Activated T-helper 9 cell treated with anti-CD3 and anti-CD28 coated beads, Interleukin-2, amount 50 U/mL, for 16 hours (primary cell): ENCODE results near the gene ABCB11.
"Not testable (repeated sequence)": the region's sequence is repeated elsewhere in the genome, so short reads cannot be mapped to it uniquely, and the experiment has no call there.

Source experiments
- DNase-seq: peaks from one replicate; pipeline ENCODE4 v3.0.0-alpha.2; 2020; ENCODE audit warnings: low read depth

Gene ABCB11

DNA sequence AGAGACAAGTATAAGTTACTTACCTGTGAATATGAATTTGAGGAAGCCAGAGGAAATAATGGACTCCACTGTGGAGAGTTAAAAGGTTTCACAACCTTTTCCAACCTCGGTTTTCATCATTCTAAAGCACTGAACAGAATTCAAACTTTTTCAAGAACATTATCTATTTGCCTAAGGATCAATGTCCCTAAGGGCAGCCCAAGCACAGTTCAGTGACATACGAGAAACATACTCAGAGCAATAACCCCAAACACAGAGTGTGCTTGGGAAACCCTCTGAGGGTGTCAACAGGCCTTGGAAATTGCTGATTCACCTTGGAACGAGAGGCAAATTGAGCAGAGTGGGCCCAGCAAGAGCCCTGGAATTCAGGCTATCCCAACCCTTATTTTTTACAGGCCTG lies at the start of gene ABCB11:
Gene ABCB11 (minus strand): TSS at position 123 of the 400 bp plus-strand sequence. CDS start 13,199 bp downstream, outside the sequence.
- no peak for DNase-seq

GRCh38 chr2:169080250-169081069 lies 49.3 kb upstream of the ABCB11 start:
- no peak for DNase-seq

DNA sequence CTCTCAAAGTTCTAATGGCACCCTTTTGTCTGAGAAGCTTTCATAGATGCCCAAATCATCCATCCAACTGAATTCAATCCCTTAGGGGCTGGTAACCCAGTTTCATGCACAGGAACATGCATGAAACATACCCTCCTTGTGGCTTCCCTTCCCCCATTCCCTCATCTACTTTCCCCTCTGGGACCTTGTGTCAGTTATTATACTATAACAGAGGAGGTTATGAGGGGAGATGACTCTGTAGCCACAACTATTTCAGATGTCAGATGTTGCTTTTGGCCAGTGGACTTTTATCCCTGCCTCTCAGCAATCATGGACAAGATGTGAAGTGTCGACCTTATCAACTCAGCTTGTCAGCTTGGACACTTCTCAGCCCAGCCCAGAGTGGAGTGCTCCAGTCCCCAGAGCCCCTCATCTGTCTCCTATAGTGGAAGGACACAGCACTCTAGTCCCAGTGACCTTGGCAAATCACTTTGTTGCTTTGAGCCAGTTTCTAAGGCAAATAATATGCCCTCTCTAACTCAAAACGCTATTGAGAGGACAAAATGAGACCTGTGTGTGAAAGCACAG lies 46.6 kb upstream of the ABCB11 start:
- no peak for DNase-seq

GRCh38 chr2:169073963-169074751 lies 43.0 kb upstream of the ABCB11 start:
- DNase-seq = no peak

DNA sequence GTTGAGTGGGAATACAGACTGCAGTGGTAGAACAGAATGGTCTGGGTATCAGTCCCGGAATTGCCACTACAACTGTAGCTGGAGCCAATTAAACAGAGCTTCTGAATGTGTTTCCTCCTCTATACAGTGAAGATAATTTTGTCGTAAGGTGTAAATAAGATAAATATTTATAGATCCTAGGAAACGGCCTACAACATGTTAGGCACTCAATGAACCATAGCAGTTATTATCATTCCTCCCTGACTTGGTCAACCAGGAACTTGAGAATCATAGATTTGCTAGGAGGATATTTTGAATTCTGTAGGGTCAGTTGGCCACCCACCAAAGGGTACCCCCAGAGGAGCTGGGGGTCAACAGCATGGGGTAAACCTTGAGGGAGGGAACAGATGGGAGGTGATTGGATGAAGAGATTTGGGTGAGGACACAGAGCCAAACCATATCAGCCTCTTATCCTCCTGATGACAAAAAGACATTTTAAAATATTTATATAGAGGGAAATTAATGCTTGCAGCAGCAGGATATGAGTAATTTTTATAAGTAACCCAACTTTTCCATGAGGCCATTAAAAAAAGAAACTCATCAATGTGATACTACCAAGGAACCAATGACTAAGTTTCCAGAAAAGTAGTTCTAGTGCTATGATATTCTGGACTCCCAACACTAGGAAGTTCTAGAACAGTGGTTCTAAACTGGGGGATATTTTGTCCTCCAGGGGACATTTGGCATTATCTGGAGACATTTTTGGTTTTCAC lies 42.3 kb upstream of the ABCB11 start:
- DNase-seq = no peak

DNA sequence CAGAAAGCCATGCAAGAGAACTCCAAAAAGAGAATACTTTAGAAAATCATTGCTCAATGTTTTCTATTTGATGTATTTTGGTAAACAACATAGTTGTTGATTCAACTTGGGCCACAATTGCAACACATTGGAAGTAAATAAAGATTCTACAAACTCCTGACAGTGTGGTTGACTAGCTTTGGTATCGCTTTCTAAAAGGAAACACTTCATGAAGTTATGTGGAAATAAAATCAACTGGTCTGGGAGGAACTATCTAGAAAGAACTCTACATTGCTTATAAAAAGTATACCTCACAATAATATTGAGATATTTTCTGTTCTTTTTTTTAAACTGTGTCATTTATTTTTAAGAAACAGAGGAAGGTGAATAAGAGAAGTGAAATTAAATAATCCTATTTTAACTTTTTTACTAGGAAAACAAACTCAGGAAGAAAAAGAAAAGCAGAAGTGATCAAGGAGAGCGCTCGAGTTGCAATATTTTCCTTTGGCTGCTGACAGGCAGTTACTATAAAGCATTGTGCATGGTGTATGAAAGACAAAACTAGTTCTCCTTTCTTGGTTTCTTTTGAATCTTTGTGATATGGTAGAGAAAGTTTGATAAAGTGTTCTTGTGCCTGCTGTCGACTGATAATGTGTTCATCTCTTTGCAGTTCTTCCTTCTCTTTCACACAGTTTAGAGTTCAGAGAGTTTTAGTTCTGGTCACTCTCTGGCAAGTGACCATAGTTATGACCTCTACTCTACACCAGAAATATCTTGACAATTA lies 41.2 kb upstream of the ABCB11 start:
- no peak for DNase-seq

DNA sequence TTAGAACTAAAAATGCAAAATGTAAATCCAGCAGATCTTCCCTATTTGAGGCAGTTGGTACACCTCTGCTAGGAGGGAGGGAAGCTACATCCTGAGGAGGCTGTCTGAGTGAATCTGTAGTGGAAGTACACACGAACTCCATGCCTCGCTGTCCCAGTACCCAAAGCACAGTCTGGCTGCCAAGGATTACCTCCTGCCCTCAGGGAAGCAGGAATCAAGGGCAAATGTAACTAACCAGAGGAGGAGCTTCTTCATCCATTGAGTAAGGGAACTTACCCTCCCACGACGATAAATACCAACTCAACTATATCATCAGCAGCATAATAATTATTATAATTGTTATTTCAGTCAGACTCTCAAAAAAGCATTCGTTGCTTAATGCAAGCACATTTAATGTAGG lies 40.3 kb upstream of the ABCB11 start:
- no peak for DNase-seq

DNA sequence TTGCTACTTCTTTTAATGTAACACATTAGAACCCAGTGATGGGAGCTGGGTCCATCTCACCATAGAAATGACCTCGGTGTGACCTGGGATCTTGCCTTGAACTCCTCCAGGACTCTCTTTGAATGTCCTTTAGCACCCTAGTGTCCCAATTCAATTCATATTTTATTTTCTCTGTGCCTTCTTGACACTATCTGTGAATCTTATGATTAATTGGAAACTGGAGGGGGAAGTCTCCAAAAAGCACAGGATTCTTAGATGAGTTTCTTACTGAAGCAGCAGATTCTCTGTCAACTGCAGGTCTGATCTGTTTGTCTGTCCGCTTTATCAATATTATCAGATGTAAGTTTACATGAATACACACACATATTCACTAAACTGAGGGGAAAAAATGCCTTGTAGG lies 38.7 kb upstream of the ABCB11 start:
- no peak for DNase-seq

GRCh38 chr2:169069341-169069740 lies 38.2 kb upstream of the ABCB11 start, which contains the start of gene DHRS9:
DHRS9 (plus strand) TSS chr2:169069563; CDS start chr2:169081582, 12,019 bp downstream.
- DNase-seq = no peak

GRCh38 chr2:169066897-169067296 lies 35.8 kb upstream of the ABCB11 start:
- DNase-seq = no peak

DNA sequence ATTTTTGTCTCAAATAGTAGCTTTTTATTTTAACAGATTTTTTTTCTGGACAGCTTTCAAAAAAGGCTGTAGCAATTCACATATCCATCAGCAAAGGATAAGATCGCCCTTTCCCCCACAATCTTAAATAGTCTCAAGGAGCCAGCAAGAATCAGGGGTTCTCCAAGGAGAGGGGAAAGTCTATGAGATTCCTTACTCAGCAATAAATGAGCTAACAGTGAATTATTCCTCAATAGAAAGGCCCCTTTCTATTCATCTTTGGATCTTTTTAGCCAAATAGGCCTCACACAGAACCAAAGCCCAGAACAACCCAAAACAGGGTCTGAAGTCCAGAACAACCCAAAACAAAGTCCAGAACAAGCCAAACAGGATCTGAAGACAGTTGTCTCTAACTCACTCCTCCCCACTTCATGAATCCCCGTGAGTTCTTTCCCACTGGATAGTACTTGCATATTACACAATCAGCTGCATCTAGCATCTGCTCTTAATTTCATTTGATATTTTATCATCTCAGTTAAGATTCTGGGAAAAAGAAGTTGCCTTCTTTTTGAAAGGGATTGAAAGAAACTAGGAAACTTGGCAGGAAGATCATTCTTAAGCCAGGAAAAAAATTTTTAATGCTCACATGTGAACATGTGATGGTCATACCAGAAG lies 34.9 kb upstream of the ABCB11 start:
- no peak for DNase-seq

DNA sequence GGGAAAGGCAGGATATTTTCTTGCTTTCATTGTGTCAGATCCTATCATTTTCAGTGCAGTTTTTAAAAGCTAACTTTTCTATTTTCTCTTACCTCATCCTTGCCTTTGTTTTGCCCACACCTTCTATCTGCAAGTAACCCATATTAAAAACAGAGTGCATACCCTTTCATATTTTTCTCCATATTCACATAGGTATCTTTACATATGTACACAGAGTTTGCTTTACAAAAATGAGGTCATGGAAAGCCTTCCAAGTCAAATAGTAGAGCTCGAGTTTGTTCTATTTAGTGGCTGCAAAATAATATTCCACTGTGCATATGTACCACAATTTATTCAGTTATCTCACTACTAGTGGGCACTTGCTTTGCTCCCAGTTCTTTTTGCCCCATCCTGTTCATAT lies 34.3 kb upstream of the ABCB11 start:
- DNase-seq = no peak

- DNase-seq = not testable (repeated sequence)
Measured at GRCh38 chr2:169064199-169064598, 33.1 kb upstream of the ABCB11 start.

- DNase-seq = not testable (repeated sequence)
Measured at GRCh38 chr2:169054575-169054974, 23.5 kb upstream of the ABCB11 start.

DNA sequence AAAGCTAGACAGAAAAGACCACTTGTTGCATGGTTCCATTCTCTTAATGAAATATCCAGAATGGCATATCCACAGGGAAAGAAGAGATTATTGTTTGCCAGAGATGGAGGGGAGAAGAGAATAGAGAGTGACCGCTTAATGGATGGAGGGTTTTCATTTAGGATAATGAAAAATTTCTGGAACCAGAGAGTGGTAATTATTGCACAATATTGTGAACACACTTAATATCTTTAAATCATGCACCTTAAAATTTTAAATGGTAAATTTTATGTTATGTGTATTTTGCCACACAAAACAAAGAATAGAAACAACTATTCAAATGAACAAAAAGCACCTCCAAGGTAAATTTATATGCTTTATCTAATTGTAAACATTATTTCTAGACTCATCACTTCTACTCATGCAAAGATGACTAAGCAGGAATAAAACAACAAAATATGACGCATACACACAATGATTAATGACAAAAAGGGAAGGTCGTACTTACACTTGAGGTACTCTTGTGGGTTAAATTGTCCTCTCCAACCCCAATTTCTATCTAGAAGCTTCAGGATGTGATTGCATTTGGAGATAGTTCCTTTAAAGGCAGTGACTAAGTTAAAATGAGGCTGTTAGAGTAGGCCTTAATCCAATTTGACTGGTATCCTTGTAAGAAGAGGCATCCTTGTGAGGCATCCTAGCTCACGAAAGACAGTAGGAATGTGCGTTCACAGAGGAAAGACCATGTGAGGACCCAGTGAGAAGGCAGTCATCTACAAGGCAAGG lies 19.5 kb upstream of the ABCB11 start:
- no peak for DNase-seq

DNA sequence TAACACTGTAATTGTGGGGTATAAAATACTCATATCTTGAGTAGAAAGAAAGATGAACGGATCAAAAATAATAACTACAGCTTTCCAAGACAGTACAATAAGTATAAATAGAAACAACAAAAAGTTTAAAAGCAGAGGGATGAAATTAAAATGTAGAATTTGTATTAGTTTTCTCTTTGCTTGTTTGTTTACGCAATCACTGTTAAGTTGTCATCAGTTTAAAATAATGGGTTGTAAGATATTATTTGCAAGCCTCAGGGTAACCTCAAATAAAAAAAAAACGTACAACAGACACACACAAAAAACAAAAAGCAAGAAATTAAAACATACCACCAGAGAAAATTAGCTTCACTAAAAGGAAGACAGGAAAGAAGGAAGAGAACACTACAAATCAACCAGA lies 18.0 kb upstream of the ABCB11 start:
- DNase-seq = no peak

DNA sequence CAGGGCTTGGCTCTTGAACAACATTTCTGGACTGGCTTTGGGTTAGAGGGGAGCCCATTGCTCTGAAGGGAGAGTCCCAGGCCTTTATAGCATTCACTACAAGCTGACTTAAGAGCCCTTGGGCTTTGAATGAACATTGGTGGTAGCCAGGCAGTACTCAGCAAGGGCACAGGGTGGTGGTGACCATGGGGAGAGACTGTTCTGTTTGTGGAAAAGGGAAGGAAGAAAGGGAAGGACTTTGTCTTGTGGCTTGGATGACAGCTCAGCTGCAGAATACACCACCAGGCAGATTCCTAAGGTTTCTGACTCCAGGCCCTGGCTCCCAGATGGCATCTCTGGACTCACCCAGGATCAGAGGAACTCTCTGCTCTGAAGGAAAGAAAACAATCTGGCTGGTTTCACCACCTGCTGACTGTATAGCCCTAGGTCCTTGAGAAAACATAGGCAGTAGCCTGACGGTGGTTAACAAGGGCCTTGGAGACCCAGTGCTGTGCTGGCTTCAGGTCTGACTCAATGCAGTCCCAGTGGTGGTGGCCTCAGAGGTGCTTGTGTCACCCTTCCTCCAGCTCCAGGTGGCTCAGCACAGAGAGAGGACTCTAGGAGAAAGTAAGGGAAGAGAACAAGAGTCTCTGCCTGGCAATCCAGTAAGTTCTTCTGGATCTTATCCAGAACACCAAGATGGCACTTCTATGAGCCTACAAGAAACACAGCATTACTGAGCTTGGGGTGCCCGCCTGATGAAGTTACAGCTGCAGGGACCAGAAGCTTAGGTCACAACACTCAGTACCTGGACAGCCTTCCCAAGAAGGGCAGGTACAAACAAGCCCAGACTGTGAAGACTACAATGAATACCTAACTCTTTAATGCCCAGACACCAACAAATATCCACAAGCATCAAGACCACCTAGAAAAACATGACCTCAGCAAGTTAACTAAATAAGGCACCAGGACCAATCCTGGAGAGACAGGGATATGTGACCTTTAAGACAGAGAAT lies 16.4 kb upstream of the ABCB11 start:
- DNase-seq = no peak

GRCh38 chr2:169046440-169047151 lies 15.5 kb upstream of the ABCB11 start:
- no peak for DNase-seq
